NT2/D1 (cell line): ENCODE results near the gene CSNK1D.

Experiments used
- YY1 ChIP-seq: IDR thresholded peaks from 2 replicates; pipeline ENCODE4 v1.6.1; 2011; ENCODE audit not compliant: insufficient read length, insufficient read depth
- ZNF274 ChIP-seq: IDR thresholded peaks from 2 replicates; pipeline ENCODE4 v1.6.1; 2011; ENCODE audit warnings: mild to moderate bottlenecking, low read depth, low read length

DNA sequence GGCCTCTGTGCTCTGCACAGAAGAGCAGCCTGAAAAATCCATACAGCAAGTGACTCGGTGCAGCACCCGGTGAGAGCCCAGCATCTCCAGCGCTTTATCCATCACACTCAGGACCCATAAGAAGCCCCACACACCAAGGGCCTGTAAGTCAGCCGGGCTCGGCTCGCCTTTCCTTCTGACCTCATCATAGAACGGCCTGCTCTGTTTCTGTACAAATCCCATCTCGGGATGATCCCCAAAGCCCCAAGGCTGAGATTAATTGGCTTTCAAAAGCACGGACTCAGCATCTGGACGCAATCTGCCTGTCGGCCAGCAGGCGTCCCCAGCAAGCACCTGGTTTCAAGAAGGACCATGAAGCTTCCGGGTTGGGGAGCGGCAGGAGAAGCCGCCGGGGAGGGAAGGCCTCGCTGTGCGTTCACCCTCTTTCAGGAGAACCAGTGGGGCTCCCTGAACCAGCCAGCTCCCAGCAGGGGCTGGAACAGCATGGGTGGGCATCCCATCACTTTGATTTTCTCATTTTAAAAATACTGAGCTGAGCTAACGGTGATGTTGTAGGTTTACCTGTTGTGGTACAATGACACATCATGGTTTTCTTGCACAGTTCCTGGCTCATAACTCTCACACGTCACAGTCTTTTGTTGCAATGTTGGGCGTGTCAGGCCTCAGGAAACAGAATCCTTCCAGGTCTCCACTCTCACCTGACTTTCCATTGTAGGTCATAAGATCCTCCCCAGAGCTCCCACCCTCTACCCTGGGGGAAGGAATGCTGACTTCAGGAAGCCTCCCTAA is 67.6 kb downstream of the CSNK1D start:
- TF ChIP-seq YY1 (no peak), ZNF274 (no peak)
